GM19395 (cell line): ENCODE results near the gene FARS2.

ENCODE experiments used
- ATAC-seq: cut with Tn5 transposase; IDR thresholded peaks from one replicate; pipeline ENCODE4 v1.9.1; 2021; ENCODE audit warnings: mild to moderate bottlenecking, moderate library complexity; ENCODE audit not compliant: unreplicated experiment

Gene FARS2

GRCh38 chr6:5316951-5317350 is 55.6 kb downstream of the FARS2 start:
- no peak for ATAC-seq

GRCh38 chr6:5318617-5319272 is 57.4 kb downstream of the FARS2 start:
- no peak for ATAC-seq

- no peak for ATAC-seq
Measured at GRCh38 chr6:5323979-5324378, 62.7 kb downstream of the FARS2 start.

GRCh38 chr6:5325173-5325572 is 63.9 kb downstream of the FARS2 start:
- no peak for ATAC-seq

GRCh38 chr6:5326022-5326641 is 64.8 kb downstream of the FARS2 start:
- no peak for ATAC-seq

- ATAC-seq, result no peak
Measured at GRCh38 chr6:5328800-5329199, 67.5 kb downstream of the FARS2 start.

GRCh38 chr6:5331845-5332442 is 70.6 kb downstream of the FARS2 start:
- ATAC-seq, result no peak

GRCh38 chr6:5333658-5334057 is 72.3 kb downstream of the FARS2 start:
- ATAC-seq, result no peak

- no peak for ATAC-seq
Measured at GRCh38 chr6:5334341-5334740, 73.0 kb downstream of the FARS2 start.

- peak; percentile 53 for ATAC-seq
Measured at GRCh38 chr6:5335020-5335419, 73.7 kb downstream of the FARS2 start.

- ATAC-seq, result no peak
Measured at GRCh38 chr6:5337573-5337972, 76.3 kb downstream of the FARS2 start.

- ATAC-seq, result peak; percentile 58
Measured at GRCh38 chr6:5338177-5338960, 77.1 kb downstream of the FARS2 start.

GRCh38 chr6:5339786-5340185 is 78.5 kb downstream of the FARS2 start:
- ATAC-seq, result no peak

GRCh38 chr6:5341845-5342244 is 80.5 kb downstream of the FARS2 start:
- ATAC-seq, result no peak

GRCh38 chr6:5343998-5344397 is 82.7 kb downstream of the FARS2 start:
- no peak for ATAC-seq

GRCh38 chr6:5345324-5345723 is 84.0 kb downstream of the FARS2 start:
- no peak for ATAC-seq

GRCh38 chr6:5351552-5352210 is 90.4 kb downstream of the FARS2 start:
- ATAC-seq, result no peak

GRCh38 chr6:5353971-5354370 is 92.7 kb downstream of the FARS2 start:
- ATAC-seq, result no peak

GRCh38 chr6:5357486-5357885 is 96.2 kb downstream of the FARS2 start:
- ATAC-seq, result no peak

GRCh38 chr6:5359417-5359816 is 98.1 kb downstream of the FARS2 start:
- no peak for ATAC-seq

- no peak for ATAC-seq
Measured at GRCh38 chr6:5361396-5361795, 100.1 kb downstream of the FARS2 start.
